Measurements from ENCODE around the gene PINLYP. TPM values are rescaled to one million over a fixed set of nuclear protein-coding genes. Genes with fewer than 3 reads are reported as not detected.
A peak's percentile ranks its signal among the peaks of the same experiment; 100 is the strongest.

PINLYP gene
- total RNA-seq, 1 experiment from 2014 or later, result 11.9 TPM

DNA sequence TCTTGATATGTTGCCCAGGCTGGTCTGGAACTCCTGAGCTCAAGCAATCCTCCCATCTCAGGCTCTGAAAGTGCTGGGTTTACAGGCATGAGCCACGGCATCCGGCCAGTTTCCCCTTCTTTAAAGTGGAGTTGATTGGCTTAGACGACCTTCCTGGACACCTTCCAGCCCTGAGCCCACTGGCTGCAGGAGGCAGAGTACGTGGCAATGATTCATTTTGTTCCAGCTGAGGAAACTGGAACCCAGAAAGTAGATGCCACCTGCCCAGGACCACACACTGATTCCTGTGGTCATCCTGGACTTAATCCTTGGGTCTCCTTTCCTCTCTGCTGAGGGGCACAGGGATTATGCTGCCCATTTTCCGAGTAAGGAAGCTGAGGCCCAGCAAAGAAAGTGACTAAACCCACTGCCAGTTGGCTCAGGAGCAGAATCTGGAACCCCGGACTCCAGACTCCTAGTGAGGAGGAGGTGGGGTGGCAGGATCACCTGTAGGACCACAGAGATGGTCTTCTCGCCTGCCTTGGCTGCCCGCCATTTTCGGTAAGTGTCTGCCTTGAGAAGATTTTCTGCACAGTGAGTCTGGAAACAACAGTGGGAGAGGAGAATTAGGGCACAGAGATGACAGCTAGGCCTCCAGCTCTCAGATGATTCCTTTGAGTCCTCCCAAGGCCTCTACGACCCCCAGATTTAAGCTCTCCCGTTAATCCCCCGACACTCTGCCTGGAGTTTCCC, 1.0 kb upstream of the PINLYP start:
- Histone ChIP-seq H2BK12ac (ENCODE audit: insufficient read length, low read depth, low read length) (no peak overlapping the region), H3K9ac (ENCODE audit: extremely low read depth, insufficient read length, low read length) (peak overlapping the region; percentile 79), H4K8ac (replicated peaks; ENCODE audit: insufficient read length, low read depth, low read length) (no peak overlapping the region), H2BK5ac (ENCODE audit: insufficient read length, low read length) (no peak overlapping the region), H3K18ac (ENCODE audit: insufficient read length, low read depth, low read length) (peak overlapping the region; percentile 40), H2AK5ac (ENCODE audit: insufficient read length, low read length) (no peak overlapping the region), H3K27me3 (ENCODE audit: insufficient read depth, low read length) (no peaks in the 10 kb centered on the region), H3K4me1 (ENCODE audit: insufficient read depth, low read length) (peaks cover 4% of the 10 kb centered on the region; the same call in 1 of the 2 replicates), H2BK120ac (ENCODE audit: low read depth, low read length, poor library complexity, severe bottlenecking) (no peak overlapping the region), H3K4ac (ENCODE audit: low read depth, low read length) (no peak overlapping the region), H3K23ac (ENCODE audit: insufficient read length, low read depth, low read length) (no peak overlapping the region), H3K4me2 (ENCODE audit: insufficient read depth, insufficient read length, low read length) (peak overlapping the region; percentile 94), H3K23me2 (ENCODE audit: insufficient read length, low read depth, low read length, poor library complexity, severe bottlenecking) (peaks cover 7% of the 10 kb centered on the region), H4K91ac (ENCODE audit: insufficient read length, low read depth, low read length) (peak overlapping the region; percentile 61), H4K5ac (ENCODE audit: insufficient read length, low read depth, low read length) (no peak overlapping the region), H2AFZ (ENCODE audit: low read length) (no peak overlapping the region), H3K79me1 (ENCODE audit: insufficient read depth, low read depth, low read length, poor library complexity, severe bottlenecking) (no peaks in the 10 kb centered on the region), H3K79me2 (ENCODE audit: insufficient read depth, low read length) (no peaks in the 10 kb centered on the region; the same call in 1 of the 2 replicates), H2BK20ac (ENCODE audit: low read depth, low read length, poor library complexity, severe bottlenecking) (no peak overlapping the region), H3K14ac (ENCODE audit: insufficient read depth, low read length) (peak overlapping the region; percentile 37), H3K9me3 (ENCODE audit: control insufficient read depth, low read depth, low read length) (no peaks in the 10 kb centered on the region), H3T11ph (ENCODE audit: low read length) (no peak overlapping the region), H3K27ac (ENCODE audit: insufficient read length, low read depth, low read length) (no peak overlapping the region), H4K20me1 (ENCODE audit: control insufficient read depth, insufficient read depth, insufficient read length) (no peaks in the 10 kb centered on the region), H2BK15ac (ENCODE audit: low read depth, low read length) (no peak overlapping the region), H3K56ac (ENCODE audit: insufficient read length, low read depth, low read length) (no peak overlapping the region)
- H3K27ac Mint-ChIP-seq, result peak overlapping the region; percentile 96 to 97 (median 97); a peak in 5 of 7 replicates
- no peak for TF ChIP-seq CTCF (conservative IDR thresholded peaks at IDR 0.05)
- no peaks in the 10 kb centered on the region for H3K9me3 Mint-ChIP-seq
- peaks cover 28 to 49% of the 10 kb centered on the region in 2 experiments for H3K4me1 Mint-ChIP-seq
- peaks cover 2 to 27% (median 26%) of the 10 kb centered on the region in 3 experiments; a peak in 6 of 7 replicates for H3K36me3 Mint-ChIP-seq (ENCODE audit: insufficient read depth in 1 of 3, low read depth in 3 of 3)
- H3K4me3 Mint-ChIP-seq, result peak overlapping the region; percentile 95 to 98
- DNase-seq, result no peak
- WGBS (ENCODE audit: extremely low coverage, insufficient read length, low lambda C conversion rate), result no CpG with 5 or more reads among the region's 12 CpGs
- no peaks in the 10 kb centered on the region for H3K27me3 Mint-ChIP-seq (ENCODE audit: low read depth)

Data from H9 (cell line).